Measurements from ENCODE around the gene ONECUT1.

The ONECUT1 gene

GRCh38 chr15:52796753-52797520 is 6.8 kb upstream of the ONECUT1 start:
- no peak for DNase-seq

DNA sequence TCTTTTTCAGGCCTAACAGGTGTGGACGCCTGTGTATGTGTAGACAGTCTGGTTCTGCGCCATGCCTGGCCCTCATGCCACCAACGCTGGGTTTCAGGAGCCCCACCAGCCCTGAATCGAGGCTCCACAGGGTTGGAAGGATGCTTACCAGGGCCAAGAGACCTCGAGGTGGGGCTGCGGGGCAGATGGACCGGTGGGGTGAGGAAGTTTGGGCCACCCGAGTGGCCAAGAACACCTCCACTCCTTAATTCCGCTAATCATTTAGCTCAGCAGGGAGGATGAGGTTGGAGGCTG is 6.0 kb upstream of the ONECUT1 start:
- no peak for DNase-seq

GRCh38 chr15:52795464-52796227 is 5.5 kb upstream of the ONECUT1 start:
- no peak for DNase-seq

GRCh38 chr15:52794665-52795463 is 4.7 kb upstream of the ONECUT1 start:
- DNase-seq = no peak

GRCh38 chr15:52791776-52792175 is 1.6 kb upstream of the ONECUT1 start:
- no peak for DNase-seq

GRCh38 chr15:52790941-52791751 is 1.0 kb upstream of the ONECUT1 start:
- no peak for DNase-seq

DNA sequence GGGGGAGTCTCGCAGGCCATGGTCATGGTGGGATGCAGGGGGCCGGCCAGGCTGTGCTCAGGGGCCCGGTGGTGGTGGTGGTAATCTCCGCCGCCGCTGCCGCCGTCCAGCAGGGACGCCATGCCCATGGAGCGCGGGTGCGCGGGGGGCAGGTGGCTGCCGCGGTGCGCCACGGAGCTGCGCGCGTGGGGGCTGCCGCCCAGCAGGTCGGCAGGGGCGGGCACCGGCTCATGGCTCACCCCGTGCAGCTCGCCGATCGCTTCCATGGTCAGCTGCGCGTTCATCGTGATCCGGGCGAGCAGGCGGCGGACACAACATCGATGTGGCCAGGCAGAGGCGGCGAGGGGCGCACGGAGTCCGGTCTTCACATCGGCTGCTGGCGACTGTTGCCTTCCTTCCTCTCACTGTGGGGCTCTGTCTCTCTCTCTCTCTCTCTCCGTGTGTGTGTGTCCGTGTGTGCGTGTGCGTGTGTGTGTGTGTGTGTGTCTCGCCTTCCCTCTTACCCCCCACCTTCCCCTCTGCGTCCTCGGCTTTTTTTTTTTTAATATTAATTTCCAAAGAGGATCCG is 451 bp downstream of the ONECUT1 start:
- no peak for DNase-seq

DNA sequence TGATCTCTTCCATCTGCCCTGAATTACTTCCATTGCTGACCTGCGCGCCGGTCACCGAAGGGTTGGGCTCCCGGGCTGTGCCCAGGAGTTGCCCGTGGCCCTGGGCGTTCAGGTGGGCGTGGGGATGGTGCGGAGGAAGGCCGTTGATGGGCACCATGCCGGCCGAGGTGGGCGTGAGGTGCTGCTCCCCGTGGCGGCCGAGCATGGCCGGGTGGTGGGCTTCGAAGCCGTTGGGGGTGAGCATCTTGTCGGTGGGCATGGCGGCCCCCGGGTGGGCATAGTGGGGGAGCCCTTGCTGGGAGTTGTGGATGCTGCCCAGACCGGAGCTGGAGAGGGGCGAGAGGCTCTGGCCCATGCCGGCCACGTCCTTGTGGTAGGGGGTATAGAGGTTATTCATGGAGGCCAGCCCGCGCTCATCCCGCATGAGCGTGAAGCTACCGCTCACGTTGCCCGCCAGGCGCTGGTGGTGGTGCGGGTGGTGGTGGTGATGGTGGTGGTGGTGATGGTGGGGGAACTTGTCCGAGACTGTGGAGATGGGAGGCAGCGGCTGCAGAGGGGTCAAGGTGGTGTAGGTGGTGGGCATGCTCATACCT is 1.0 kb downstream of the ONECUT1 start:
- DNase-seq = no peak

- DNase-seq = no peak
Observed at GRCh38 chr15:52788099-52788986, 1.8 kb downstream of the ONECUT1 start.

GRCh38 chr15:52787549-52788098 is 2.5 kb downstream of the ONECUT1 start:
- no peak for DNase-seq

- no peak for DNase-seq
Observed at GRCh38 chr15:52787123-52787503, 3.0 kb downstream of the ONECUT1 start.

GRCh38 chr15:52786436-52787122 is 3.6 kb downstream of the ONECUT1 start:
- no peak for DNase-seq

DNA sequence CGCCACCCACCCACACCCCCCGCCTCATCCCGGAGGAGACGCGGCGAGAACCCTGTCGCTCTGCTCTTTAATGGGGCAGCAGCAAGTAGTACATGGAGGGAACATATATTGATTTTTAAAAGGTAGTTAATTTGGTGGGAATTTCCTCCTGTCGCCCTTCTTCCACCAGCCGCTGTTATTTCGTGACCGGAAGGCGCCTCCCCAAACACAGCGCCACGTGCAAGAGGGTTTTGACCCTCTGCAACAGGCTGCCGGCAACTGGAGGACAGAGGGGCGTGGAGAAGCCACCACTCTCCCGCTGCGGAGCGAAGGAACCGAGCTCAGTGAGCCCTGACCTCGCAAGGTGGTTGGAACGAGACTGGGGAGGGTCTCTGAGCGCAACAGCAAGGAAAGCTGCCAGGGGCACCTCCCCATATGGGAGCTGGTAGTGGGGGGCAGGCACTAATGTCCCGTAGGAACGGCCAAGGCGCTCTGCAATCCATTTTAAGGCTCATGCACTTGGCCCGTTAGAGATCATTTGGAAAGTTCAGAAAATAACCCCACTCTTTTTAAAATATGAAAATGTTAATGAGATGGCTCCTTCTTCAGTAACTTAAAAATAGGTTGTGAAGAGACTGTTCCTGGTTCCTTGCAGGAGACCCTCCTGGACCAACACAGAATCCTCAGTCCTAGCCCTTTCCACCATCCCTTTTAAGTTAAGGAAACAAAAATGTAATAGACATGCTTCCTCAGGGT is 4.3 kb downstream of the ONECUT1 start:
- no peak for DNase-seq

DNA sequence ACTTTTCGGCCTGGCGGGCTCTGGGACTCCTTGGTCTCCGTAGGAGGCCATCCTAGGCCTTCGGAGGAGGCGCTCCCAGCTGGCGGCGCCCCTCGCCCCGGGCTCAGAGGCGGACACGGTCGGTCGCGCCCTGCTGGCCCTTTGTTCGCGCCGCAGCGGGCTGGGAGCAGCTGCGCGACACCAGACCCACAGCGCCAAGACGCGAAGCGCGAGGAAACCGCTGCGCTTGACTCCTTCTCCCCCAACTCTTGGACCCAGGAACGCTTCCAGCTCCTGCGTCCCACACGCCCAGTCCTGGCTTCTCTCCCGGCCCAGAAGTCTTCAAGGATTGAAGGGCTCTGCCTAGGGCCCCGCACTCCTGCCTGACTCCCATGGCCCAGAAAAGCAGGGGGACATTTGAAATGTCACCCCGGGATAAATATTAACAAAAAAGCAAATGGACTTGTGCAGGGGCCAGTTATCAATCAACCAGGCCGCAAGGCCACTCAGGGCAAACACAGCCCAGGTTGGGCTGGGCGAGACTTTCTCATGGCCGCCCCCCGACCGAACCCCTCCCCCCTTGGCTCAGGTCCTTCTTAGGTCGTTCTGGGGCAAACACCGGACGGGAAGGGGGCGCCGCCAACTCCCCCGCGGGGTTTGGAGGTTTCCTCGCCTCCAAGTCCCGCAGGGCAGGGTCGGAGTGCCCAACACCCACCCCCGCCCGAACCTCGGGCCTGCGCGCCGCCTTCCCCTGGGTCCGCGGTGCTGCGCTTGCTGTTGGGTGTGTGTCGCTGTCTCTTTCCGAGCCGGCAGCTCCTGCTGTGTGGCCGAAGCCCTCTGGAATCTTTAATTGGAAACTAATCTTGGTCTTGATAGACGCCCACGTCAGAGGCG is 5.1 kb downstream of the ONECUT1 start:
- no peak for DNase-seq

DNA sequence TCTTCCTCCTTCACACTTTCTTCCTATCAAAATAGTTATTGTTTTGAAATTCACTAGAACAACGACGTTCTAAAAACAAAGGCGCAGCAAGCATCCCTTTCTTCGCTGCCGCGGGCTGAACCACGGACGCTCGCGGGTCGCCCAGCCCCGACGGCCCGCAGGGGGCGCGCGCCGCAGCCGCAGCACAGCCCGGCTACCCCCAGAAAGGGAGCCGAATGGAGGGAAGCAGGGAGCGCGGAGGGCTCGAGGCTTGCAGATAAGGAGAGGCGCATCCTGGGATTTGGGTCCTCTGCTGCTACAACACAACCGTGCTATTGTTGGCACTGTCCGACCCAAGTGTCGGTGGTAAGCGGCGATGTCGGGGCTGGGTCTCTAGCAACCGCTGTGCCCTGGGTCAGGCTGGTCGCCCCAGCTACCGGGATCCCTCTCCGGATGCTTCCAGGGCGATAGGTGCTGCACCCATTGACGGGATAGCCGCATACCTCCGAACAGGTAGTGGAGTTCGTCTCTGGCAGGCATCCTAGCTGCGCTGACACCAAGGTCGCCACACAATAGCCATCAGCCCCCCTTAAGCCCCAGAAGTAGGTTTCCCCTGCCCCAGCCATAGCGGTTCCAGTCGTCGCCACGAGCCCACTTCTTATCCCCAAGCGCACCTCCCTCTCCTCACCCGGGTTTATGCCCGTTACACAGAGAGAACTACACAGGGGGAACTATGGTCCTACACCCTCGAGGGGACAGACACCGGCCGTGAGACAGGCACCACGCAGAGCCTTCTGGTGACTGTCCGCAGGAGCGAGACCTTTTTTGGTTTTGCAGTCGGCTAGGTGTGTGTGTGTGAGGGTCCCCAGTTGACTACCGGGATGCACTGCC is 6.0 kb downstream of the ONECUT1 start:
- DNase-seq = no peak

GRCh38 chr15:52783191-52783829 is 6.8 kb downstream of the ONECUT1 start:
- no peak for DNase-seq

DNA sequence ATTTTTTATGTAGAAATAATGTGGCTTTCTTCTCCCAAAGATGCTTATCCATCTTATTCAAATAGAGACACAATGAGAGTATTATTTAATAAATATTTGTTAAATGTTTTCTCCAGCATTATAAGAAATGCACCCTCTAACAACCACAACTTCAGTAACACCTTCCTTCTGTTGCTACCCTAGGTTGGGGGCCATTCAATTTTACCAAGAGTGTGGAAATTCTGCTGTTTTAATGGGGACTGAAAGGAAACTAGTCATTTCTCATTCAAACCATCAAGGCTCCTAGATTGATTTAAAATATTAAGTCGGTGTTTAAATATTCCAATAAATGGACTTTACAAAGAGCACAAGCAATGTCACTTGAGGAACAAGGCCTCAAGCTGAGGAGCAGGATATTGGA is 7.6 kb downstream of the ONECUT1 start:
- DNase-seq = no peak
